Muscle of leg (tissue), 16 donors: Measurements from ENCODE around the gene HMGB1. TPM values are rescaled to one million over a fixed set of nuclear protein-coding genes. Genes with fewer than 3 reads are reported as not detected.

ENCODE experiments used
- DNase-seq: peaks from one replicate; pipeline ENCODE4 v3.0.0; 2013
- H3K27ac ChIP-seq: one replicate; pipeline ENCODE4 v1.5.1; 2013; ENCODE audit warnings: mild to moderate bottlenecking, low read length, control low read depth
- H3K27me3 ChIP-seq: one replicate; pipeline ENCODE4 v1.6.1; 2013; ENCODE audit warnings: low read length; ENCODE audit not compliant: control insufficient read depth, insufficient read depth
- H3K36me3 ChIP-seq: one replicate; pipeline ENCODE4 v1.6.1; 2013; ENCODE audit warnings: low read length; ENCODE audit not compliant: control insufficient read depth, insufficient read depth
- H3K4me1 ChIP-seq: one replicate; pipeline ENCODE4 v1.6.1; 2013; ENCODE audit warnings: low read length; ENCODE audit not compliant: control insufficient read depth, insufficient read depth
- H3K4me3 ChIP-seq: one replicate; pipeline ENCODE4 v1.5.1; 2013; ENCODE audit warnings: low read length, control low read depth
- H3K9me3 ChIP-seq: replicated peaks from 2 replicates; pipeline ENCODE4 v1.6.1; 2013; ENCODE audit warnings: low read depth, low read length; ENCODE audit not compliant: control insufficient read depth
- WGBS: methylation state at CpG from one replicate; pipeline ENCODE4 v1.1.5; 2013; ENCODE audit warnings: missing lambda C conversion rate; ENCODE audit not compliant: insufficient coverage; 5-methylcytosine and 5-hydroxymethylcytosine counted together
- long read RNA-seq, 11 donors: transcript quantifications; one replicate each; lab custom pipeline, GENCODE V29; 2026
- polyA plus RNA-seq, 8 donors: library from polyadenylated mRNA; unstranded; fragments of 120-200 nt; gene quantifications; one replicate each; pipeline versions ENCODE4 v1.2.1 to v1.2.3, GENCODE V29; 2013; ENCODE audit warnings: inconsistent platforms in 1 of 8, low replicate concordance in 1 of 8; ENCODE audit not compliant: insufficient read length in 8 of 8, insufficient read depth in 1 of 8
- total RNA-seq: library from RNA; stranded (reverse); fragments of 120-200 nt; gene quantifications from one replicate; pipeline ENCODE4 v1.2.4, GENCODE V29; 2013

The HMGB1 gene
- total RNA-seq: 362 TPM
- polyA plus RNA-seq: 100 to 1,000 TPM; 447 to 601 (median 493) TPM
- long read RNA-seq, donor 1, full-length matches to known transcripts: 139 of 200 reads
- long read RNA-seq, donor 1, partial matches to known transcripts: 61 of 200 reads
- long read RNA-seq, donor 1, other reads (novel, unspliced or antisense): 0 of 200 reads
- long read RNA-seq, donor 2, full-length matches to known transcripts: 28 of 64 reads
- long read RNA-seq, donor 2, partial matches to known transcripts: 36 of 64 reads
- long read RNA-seq, donor 2, other reads (novel, unspliced or antisense): 0 of 64 reads
- long read RNA-seq, donor 3, full-length matches to known transcripts: 224 of 306 reads
- long read RNA-seq, donor 3, partial matches to known transcripts: 82 of 306 reads
- long read RNA-seq, donor 3, other reads (novel, unspliced or antisense): 0 of 306 reads
- long read RNA-seq, donor 4, full-length matches to known transcripts: 126 of 245 reads
- long read RNA-seq, donor 4, partial matches to known transcripts: 119 of 245 reads
- long read RNA-seq, donor 4, other reads (novel, unspliced or antisense): 0 of 245 reads
- long read RNA-seq, donor 5, full-length matches to known transcripts: 504 of 863 reads
- long read RNA-seq, donor 5, partial matches to known transcripts: 347 of 863 reads
- long read RNA-seq, donor 5, other reads (novel, unspliced or antisense): 12 of 863 reads
- long read RNA-seq, donor 6, full-length matches to known transcripts: 394 of 715 reads
- long read RNA-seq, donor 6, partial matches to known transcripts: 314 of 715 reads
- long read RNA-seq, donor 6, other reads (novel, unspliced or antisense): 7 of 715 reads
- long read RNA-seq, donor 7, full-length matches to known transcripts: 309 of 731 reads
- long read RNA-seq, donor 7, partial matches to known transcripts: 417 of 731 reads
- long read RNA-seq, donor 7, other reads (novel, unspliced or antisense): 5 of 731 reads
- long read RNA-seq, donor 8, full-length matches to known transcripts: 195 of 472 reads
- long read RNA-seq, donor 8, partial matches to known transcripts: 277 of 472 reads
- long read RNA-seq, donor 8, other reads (novel, unspliced or antisense): 0 of 472 reads
- long read RNA-seq, donor 9, full-length matches to known transcripts: 189 of 481 reads
- long read RNA-seq, donor 9, partial matches to known transcripts: 292 of 481 reads
- long read RNA-seq, donor 9, other reads (novel, unspliced or antisense): 0 of 481 reads
- long read RNA-seq, donor 10, full-length matches to known transcripts: 316 of 734 reads
- long read RNA-seq, donor 10, partial matches to known transcripts: 418 of 734 reads
- long read RNA-seq, donor 10, other reads (novel, unspliced or antisense): 0 of 734 reads
- long read RNA-seq, donor 11, full-length matches to known transcripts: 207 of 439 reads
- long read RNA-seq, donor 11, partial matches to known transcripts: 232 of 439 reads
- long read RNA-seq, donor 11, other reads (novel, unspliced or antisense): 0 of 439 reads

GRCh38 chr13:30465593-30466357 lies at the start of gene HMGB1:
HMGB1 (minus strand) TSS chr13:30465936; CDS start chr13:30463680, 2,256 bp downstream.
- peak within 1 kb of the TSS; percentile 48 for H3K4me3 ChIP-seq
- 0% methylated on average over 42 of the region's 57 CpGs for WGBS
- H3K27me3 ChIP-seq: no peaks in the 10 kb centered on the region
- peaks cover 6% of the 10 kb centered on the region for H3K4me1 ChIP-seq
- peaks cover 5% of the 10 kb centered on the region for H3K36me3 ChIP-seq
- DNase-seq: peak; percentile 100
- no peaks in the 10 kb centered on the region for H3K9me3 ChIP-seq
- peak within 1 kb of the TSS; percentile 92 for H3K27ac ChIP-seq

DNA sequence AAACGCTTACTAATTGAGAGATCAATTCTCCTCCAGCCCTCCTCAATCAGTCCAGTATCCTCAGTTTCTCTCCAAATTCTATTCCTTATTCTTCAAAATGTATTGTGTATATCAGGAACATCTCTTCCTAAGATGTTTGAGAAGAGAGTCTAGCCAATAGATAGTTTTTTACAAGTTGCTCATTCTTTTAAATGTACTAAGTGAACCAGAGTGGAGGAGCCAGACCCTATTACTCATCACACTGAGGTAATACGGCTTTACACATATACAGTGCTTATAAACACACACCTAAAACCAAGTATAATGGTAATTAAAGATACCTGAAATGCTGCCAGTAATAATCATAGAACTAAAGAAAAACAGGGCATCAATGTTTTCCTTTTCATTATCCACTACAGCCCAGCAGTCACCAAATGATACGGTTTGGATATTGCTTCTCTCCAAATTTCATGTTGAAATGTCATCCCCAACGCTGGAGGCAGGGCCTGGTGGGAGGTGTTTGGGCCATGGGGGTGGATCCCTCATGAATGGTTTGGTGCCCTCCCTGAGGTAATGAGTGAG lies 45.2 kb upstream of the HMGB1 start:
- H3K27me3 ChIP-seq: no peaks in the 10 kb centered on the region
- H3K27ac ChIP-seq: no peak overlapping the region
- no peaks in the 10 kb centered on the region for H3K36me3 ChIP-seq
- H3K4me3 ChIP-seq: no peak overlapping the region
- no CpG with 5 or more reads among the region's 4 CpGs for WGBS
- DNase-seq: no peak
- no peaks in the 10 kb centered on the region for H3K9me3 ChIP-seq
- no peaks in the 10 kb centered on the region for H3K4me1 ChIP-seq

GRCh38 chr13:30510091-30510490 lies 44.4 kb upstream of the HMGB1 start:
- Histone ChIP-seq H3K4me1 (no peaks in the 10 kb centered on the region), H3K9me3 (no peaks in the 10 kb centered on the region), H3K4me3 (no peak overlapping the region), H3K27ac (no peak overlapping the region), H3K27me3 (no peaks in the 10 kb centered on the region), H3K36me3 (no peaks in the 10 kb centered on the region)
- no CpG with 5 or more reads among the region's 4 CpGs for WGBS
- DNase-seq: no peak

- Histone ChIP-seq H3K27me3 (no peaks in the 10 kb centered on the region), H3K27ac (no peak overlapping the region), H3K4me3 (no peak overlapping the region), H3K36me3 (no peaks in the 10 kb centered on the region), H3K9me3 (no peaks in the 10 kb centered on the region), H3K4me1 (no peaks in the 10 kb centered on the region)
- no CpG with 5 or more reads among the region's 9 CpGs for WGBS
- no peak for DNase-seq
These were observed 43.7 kb upstream of the HMGB1 start for GRCh38 chr13:30509254-30510050.

DNA sequence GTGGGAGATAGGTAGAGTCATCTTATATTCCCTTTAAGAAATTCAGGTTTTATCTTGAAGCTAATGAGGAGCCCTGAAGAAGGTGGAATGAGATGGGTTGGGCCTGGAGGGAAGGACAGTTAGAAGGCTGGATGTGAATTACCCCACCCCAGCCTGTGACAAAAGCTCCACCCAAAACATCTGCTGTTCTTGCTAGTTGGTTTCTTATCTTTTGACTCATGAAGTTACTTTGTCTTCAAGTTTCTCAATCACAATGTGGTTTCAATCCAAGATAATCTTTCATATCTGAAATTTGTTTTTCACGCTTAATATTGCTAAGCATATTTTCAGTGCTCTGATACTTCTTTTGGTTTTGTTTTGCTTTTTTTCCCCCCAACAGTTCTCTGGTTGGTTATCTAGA lies 38.3 kb upstream of the HMGB1 start:
- Histone ChIP-seq H3K36me3 (no peaks in the 10 kb centered on the region), H3K9me3 (no peaks in the 10 kb centered on the region), H3K27ac (no peak overlapping the region), H3K4me3 (no peak overlapping the region), H3K4me1 (no peaks in the 10 kb centered on the region), H3K27me3 (no peaks in the 10 kb centered on the region)
- no peak for DNase-seq
- WGBS: no CpG with 5 or more reads among the region's 1 CpG

GRCh38 chr13:30502237-30502636 lies 36.5 kb upstream of the HMGB1 start:
- H3K9me3 ChIP-seq: no peaks in the 10 kb centered on the region
- DNase-seq: no peak
- no peak overlapping the region for H3K27ac ChIP-seq
- no peaks in the 10 kb centered on the region for H3K4me1 ChIP-seq
- no peaks in the 10 kb centered on the region for H3K36me3 ChIP-seq
- WGBS: no CpG with 5 or more reads among the region's 2 CpGs
- H3K27me3 ChIP-seq: no peaks in the 10 kb centered on the region
- no peak overlapping the region for H3K4me3 ChIP-seq

DNA sequence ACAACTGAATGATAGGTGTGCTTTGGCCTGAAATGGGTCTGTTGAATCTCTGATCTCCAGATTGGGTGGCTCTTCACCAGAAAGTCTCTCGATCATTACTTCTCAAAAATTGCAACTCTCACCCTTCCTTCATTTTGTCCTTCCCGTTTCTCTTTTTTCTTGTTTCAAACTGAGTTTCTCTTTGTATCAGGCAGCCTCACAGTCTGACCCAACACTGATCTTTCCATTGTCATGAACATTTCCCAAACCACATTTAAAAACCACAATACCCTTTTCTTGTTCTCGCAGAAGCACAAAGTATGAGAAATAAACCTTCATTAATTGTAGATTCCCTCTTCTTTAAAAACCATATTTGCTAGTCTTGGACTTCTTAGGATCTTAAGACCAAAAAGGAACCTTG lies 33.6 kb upstream of the HMGB1 start:
- no peak overlapping the region for H3K27ac ChIP-seq
- no peaks in the 10 kb centered on the region for H3K9me3 ChIP-seq
- no peak overlapping the region for H3K4me3 ChIP-seq
- WGBS: 93% methylated on average over 2 of the region's 3 CpGs
- H3K4me1 ChIP-seq: no peaks in the 10 kb centered on the region
- no peaks in the 10 kb centered on the region for H3K36me3 ChIP-seq
- no peaks in the 10 kb centered on the region for H3K27me3 ChIP-seq
- no peak for DNase-seq

- Histone ChIP-seq H3K4me3 (no peak overlapping the region), H3K36me3 (no peaks in the 10 kb centered on the region), H3K4me1 (no peaks in the 10 kb centered on the region), H3K27me3 (no peaks in the 10 kb centered on the region), H3K9me3 (no peaks in the 10 kb centered on the region), H3K27ac (no peak overlapping the region)
- no peak for DNase-seq
- WGBS: no CpG with 5 or more reads among the region's 2 CpGs
These were observed 30.4 kb upstream of the HMGB1 start for GRCh38 chr13:30496147-30496546.
